ENCODE measurements around the gene IRF7. TPM values are rescaled to one million over a fixed set of nuclear protein-coding genes. Genes with fewer than 3 reads are reported as not detected.

Gene IRF7
- polyA plus RNA-seq, 1 experiment: 6.1 TPM

DNA sequence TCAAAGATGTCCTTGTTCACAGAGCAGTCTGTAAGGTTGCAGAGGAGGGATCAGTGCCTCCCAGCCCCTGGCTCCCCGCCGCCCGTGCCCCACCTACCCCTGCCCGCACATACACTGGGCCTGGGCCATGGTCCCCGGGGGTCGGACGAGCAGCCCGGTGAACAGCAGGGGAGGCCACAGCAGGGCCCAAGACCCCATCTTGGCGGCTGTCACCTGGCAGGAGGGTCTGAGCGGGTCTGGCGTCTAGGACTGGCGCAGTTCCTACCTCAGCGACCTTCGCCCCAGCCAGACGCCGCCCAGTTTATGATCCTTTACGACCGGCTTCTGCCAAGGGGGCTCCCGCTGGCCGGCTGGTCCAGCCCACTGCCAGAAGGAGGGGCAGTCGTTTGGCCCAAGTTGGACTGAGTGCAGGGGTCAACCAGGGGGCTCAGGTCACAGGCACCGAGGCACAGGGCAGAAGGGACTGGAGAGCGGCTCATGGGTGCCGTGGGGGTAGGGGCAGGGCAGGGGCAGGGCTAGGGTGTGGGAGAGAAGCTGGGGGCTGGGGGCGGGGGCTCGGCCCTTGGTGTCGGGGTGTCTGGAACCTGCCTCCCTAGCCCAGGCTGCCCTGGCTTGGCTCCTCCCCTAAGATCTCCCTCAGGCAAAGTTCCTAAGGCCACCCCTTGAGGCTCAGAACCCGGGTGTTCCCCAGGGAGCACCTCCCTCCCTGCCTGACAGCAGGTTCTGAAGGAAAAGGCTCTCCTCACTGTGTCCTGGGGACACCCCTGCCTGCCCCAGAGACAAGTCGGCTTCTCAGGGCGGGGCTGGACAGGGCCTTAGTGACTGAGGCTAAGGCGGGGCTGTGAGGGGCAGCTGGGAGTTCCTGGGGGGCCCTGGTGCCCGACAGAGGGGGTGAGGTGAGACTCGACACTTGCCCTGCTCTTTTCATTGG, 9.2 kb upstream of the IRF7 start, which contains the start of gene CDHR5:
Gene CDHR5, minus strand, starts transcription at position 251 of the 931 bp plus-strand sequence. Its CDS starts 53 bp downstream, at position 198.
- CTCF ChIA-PET: no interaction called here
- POLR2A ChIA-PET: no interaction called here

DNA sequence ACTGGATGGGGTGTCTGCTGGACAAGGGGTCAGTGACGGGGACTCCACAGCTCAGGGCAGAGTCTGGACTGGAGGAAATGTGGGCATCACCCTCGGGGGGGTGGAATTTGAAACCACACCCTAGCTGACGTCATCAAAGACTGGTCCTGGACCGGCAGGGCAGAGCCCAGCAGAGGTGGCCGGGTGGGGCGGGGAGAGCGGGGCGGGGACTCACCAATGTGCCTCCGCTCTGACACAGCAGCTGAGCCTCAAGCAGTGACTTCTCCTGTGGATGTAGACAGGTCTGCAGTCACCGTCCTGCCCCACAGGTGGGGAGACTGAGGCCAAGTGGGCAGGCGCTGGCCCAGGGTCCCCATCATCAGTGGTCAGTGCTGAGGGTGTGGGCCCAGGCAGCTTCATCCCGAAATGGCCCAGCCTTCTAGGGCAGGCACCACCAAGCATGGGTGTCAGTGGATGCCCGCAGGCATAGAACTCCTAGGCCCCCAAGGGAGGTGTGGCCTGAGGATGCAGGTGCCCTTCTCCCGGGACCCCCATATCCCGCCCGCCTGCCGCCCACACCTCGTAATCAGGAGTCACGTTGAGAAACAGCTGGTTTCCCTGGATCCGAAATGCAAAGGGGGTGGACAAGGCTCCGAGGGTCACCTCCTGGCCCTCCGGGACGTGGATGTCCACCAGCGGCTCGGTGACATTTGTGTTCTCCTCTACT, 8.4 kb upstream of the IRF7 start:
- ChIA-PET POLR2A (no interaction called here), CTCF (no interaction called here)
- Histone ChIP-seq H3K4me3 (ENCODE audit: low read depth, low read length) (no peak overlapping the region), H3K27me3 (ENCODE audit: control insufficient read depth, insufficient read depth, low read length) (no peaks in the 10 kb centered on the region), H3K36me3 (ENCODE audit: control insufficient read depth, insufficient read depth, low read length) (peaks cover 2% of the 10 kb centered on the region)
- TF ChIP-seq, protein P1, sequence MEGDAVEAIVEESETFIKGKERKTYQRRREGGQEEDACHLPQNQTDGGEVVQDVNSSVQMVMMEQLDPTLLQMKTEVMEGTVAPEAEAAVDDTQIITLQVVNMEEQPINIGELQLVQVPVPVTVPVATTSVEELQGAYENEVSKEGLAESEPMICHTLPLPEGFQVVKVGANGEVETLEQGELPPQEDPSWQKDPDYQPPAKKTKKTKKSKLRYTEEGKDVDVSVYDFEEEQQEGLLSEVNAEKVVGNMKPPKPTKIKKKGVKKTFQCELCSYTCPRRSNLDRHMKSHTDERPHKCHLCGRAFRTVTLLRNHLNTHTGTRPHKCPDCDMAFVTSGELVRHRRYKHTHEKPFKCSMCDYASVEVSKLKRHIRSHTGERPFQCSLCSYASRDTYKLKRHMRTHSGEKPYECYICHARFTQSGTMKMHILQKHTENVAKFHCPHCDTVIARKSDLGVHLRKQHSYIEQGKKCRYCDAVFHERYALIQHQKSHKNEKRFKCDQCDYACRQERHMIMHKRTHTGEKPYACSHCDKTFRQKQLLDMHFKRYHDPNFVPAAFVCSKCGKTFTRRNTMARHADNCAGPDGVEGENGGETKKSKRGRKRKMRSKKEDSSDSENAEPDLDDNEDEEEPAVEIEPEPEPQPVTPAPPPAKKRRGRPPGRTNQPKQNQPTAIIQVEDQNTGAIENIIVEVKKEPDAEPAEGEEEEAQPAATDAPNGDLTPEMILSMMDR (IDR thresholded peaks at IDR 0.05; ENCODE audit: insufficient read depth, low read depth, low read length): no peak
- DNase-seq (ENCODE audit: low read depth): no peak

More for the DNA sequence above, 9.2 kb upstream of the IRF7 start, which contains the start of gene CDHR5:
- H3K36me3 ChIP-seq (ENCODE audit: control insufficient read depth, insufficient read depth, low read length): no peaks in the 10 kb centered on the region; the same call in none of the 2 replicates
- TF ChIP-seq, protein P1 (IDR thresholded peaks at IDR 0.05; ENCODE audit: insufficient read depth, low read depth, low read length): no peak
- H3K4me3 ChIP-seq (ENCODE audit: low read depth, low read length): no peak within 1 kb of the TSS
- no peak for DNase-seq (ENCODE audit: low read depth)
- no peaks in the 10 kb centered on the region for H3K27me3 ChIP-seq (ENCODE audit: control insufficient read depth, insufficient read depth, low read length)

DNA sequence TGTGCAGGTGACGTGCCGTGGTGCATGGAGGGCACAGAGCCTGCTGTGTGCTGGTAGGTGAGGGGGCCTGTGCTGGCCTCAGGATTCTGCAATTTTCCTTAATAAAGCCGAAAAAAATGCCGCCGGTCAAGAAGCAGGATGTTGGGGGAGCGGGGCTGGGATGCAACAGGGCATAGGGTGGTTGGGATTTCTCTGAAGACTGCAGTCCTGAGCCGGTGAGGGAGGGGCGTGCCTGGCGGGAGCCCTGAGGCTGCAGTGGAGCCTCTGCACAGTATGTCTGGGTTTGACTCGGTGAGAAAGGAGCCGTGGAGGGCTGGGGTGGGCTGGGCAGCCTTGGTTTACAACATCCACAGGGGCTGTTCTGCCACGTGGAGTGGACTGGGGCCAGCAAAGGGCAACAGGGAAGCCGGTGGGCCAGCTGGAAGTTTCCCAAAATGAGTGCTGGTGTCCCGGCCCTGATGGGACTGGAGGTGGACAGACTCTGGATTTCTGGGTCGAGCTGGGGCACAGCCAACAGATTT, 7.7 kb upstream of the IRF7 start:
- Histone ChIP-seq H3K4me3 (ENCODE audit: low read depth, low read length) (no peak overlapping the region), H3K27me3 (ENCODE audit: control insufficient read depth, insufficient read depth, low read length) (no peaks in the 10 kb centered on the region), H3K36me3 (ENCODE audit: control insufficient read depth, insufficient read depth, low read length) (peaks cover 2% of the 10 kb centered on the region)
- TF ChIP-seq, protein P1 (IDR thresholded peaks at IDR 0.05; ENCODE audit: insufficient read depth, low read depth, low read length): no peak
- DNase-seq (ENCODE audit: low read depth): no peak
- ChIA-PET POLR2A (no interaction called here), CTCF (no interaction called here)

DNA sequence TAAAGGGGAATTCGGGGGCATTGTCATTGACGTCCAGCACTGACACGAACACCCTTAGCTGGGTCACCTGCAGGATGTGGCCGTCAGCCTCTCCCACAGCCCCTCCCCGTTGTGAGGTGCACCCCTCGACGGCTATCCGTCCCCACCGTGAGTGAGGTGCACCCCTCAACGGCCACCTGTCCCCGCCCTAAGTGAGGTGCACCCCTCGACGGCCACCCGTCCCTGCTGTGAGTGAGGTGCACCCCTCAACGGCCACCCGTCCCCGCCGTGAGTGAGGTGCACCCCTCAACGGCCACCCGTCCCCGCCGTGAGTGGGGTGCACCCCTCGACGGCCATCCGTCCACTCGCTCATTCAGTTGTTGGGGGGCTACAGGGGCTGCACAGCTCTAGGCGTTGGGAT, 6.1 kb upstream of the IRF7 start:
- CTCF ChIA-PET: no interaction called here
- H3K27me3 ChIP-seq (ENCODE audit: control insufficient read depth, insufficient read depth, low read length): no peaks in the 10 kb centered on the region

More for the DNA sequence above, 6.1 kb upstream of the IRF7 start:
- TF ChIP-seq, protein P1 (IDR thresholded peaks at IDR 0.05; ENCODE audit: insufficient read depth, low read depth, low read length): no peak
- DNase-seq (ENCODE audit: low read depth): no peak
- H3K4me3 ChIP-seq (ENCODE audit: low read depth, low read length): no peak overlapping the region
- POLR2A ChIA-PET: no interaction called here
- peaks cover 6% of the 10 kb centered on the region for H3K36me3 ChIP-seq (ENCODE audit: control insufficient read depth, insufficient read depth, low read length)

Data from BJ (cell line).